ENCODE results near the gene GPC5. TPM values are rescaled to one million over a fixed set of nuclear protein-coding genes. Genes with fewer than 3 reads are reported as not detected.
"Not testable (repeated sequence)": the region's sequence is repeated elsewhere in the genome, so short reads cannot be mapped to it uniquely, and the experiment has no call there.

Gene GPC5
- total and polyA plus RNA-seq, 2 of the 13 experiments (the other 11 are each of a cell fraction or from before 2014, with no cell fraction given): 0.02 to 0.07 TPM

GRCh38 chr13:91352891-91353290 lies 45.5 kb upstream of the GPC5 start:
- H2AFZ ChIP-seq (ENCODE audit: low read length); in situ Hi-C loops (cut with HindIII; ENCODE audit: extremely low pct_ligation_motif_present, low pct_unique_long_range_greater_than_20kb); H3K9ac ChIP-seq (ENCODE audit: insufficient read depth, low read depth, low read length); intact Hi-C loops (cut with micrococcal nuclease; ENCODE audit: unreplicated experiment); DNase-seq (ENCODE audit: low spot score); H3K9me3 ChIP-seq (ENCODE audit: low read length); BruUV-seq (replicated peaks); H3K4me2 ChIP-seq (ENCODE audit: low read depth, low read length); H3K27ac ChIP-seq (ENCODE audit: extremely low read length, insufficient read depth, low read length); H3K27me3 ChIP-seq (ENCODE audit: control insufficient read depth in 1 of 2, insufficient read depth in 2 of 2, low read length in 2 of 2); H3K4me3 ChIP-seq (replicated peaks in 1 of 3; ENCODE audit: insufficient read depth in 1 of 3, low read depth in 2 of 3, low read length in 3 of 3); ATAC-seq; CTCF ChIA-PET (ENCODE audit: low intra/inter-chr PET ratio, low total read pairs); POLR2A ChIA-PET; FAIRE-seq: not testable (repeated sequence)
- Histone ChIP-seq H3K36me3 (replicated peaks in 1 of 2; ENCODE audit: control insufficient read depth in 1 of 2, insufficient read depth in 2 of 2, low read length in 2 of 2) (peaks cover 9 to 66% of the 10 kb centered on the region in 2 experiments; a peak in 4 of 5 replicates), H3K79me2 (ENCODE audit: insufficient read depth, low read length) (peaks cover 46% of the 10 kb centered on the region), H3K4me1 (ENCODE audit: insufficient read depth, low read length) (peaks cover 82% of the 10 kb centered on the region), H4K20me1 (ENCODE audit: insufficient read depth, low read length) (peaks cover 80% of the 10 kb centered on the region)
- 81% methylated on average over 7 of the region's 7 CpGs for WGBS (ENCODE audit: low lambda C conversion rate)
- 0 out of 2 replicates have a peak, but pooled peaks have one; percentile 26 for TF ChIP-seq MBD4 (IDR thresholded peaks at IDR 0.05; ENCODE audit: borderline replicate concordance, low read length)
- TF ChIP-seq RBM22 (optimal IDR thresholded peaks at IDR 0.05; ENCODE audit: low read length): peak; percentile 24

GRCh38 chr13:91353494-91353893 lies 44.9 kb upstream of the GPC5 start:
- Histone ChIP-seq H3K4me3 (replicated peaks in 1 of 3; ENCODE audit: insufficient read depth in 1 of 3, low read depth in 2 of 3, low read length in 3 of 3) (no peak overlapping the region), H4K20me1 (ENCODE audit: insufficient read depth, low read length) (peaks cover 80% of the 10 kb centered on the region), H3K36me3 (replicated peaks in 1 of 2; ENCODE audit: control insufficient read depth in 1 of 2, insufficient read depth in 2 of 2, low read length in 2 of 2) (peaks cover 9 to 66% of the 10 kb centered on the region in 2 experiments), H2AFZ (ENCODE audit: low read length) (no peak overlapping the region), H3K9ac (ENCODE audit: insufficient read depth, low read depth, low read length) (no peak overlapping the region), H3K27ac (ENCODE audit: extremely low read length, insufficient read depth, low read length) (no peak overlapping the region), H3K4me2 (ENCODE audit: low read depth, low read length) (no peak overlapping the region), H3K9me3 (ENCODE audit: low read length) (no peaks in the 10 kb centered on the region), H3K4me1 (ENCODE audit: insufficient read depth, low read length) (peaks cover 88% of the 10 kb centered on the region), H3K27me3 (ENCODE audit: control insufficient read depth in 1 of 2, insufficient read depth in 2 of 2, low read length in 2 of 2) (no peaks in the 10 kb centered on the region), H3K79me2 (ENCODE audit: insufficient read depth, low read length) (peaks cover 43% of the 10 kb centered on the region)
- BruUV-seq (replicated peaks): no TSS peak
- TF ChIP-seq BCL6 (CRISPR knock-in tag; IDR thresholded peaks at IDR 0.05): 0 out of 2 replicates have a peak, but pooled peaks have one; percentile 19
- TF ChIP-seq FOXK2 (IDR thresholded peaks at IDR 0.05): no peak
- WGBS (ENCODE audit: low lambda C conversion rate): 10% methylated on average over 1 of the region's 1 CpG
- FAIRE-seq (no peak), ATAC-seq (no peak), DNase-seq (ENCODE audit: low spot score) (no peak)
- ChIA-PET CTCF (ENCODE audit: low intra/inter-chr PET ratio, low total read pairs) (no interaction called here), POLR2A (no interaction called here)
- intact Hi-C loops (cut with micrococcal nuclease; ENCODE audit: unreplicated experiment) (no loop called here), in situ Hi-C loops (cut with HindIII; ENCODE audit: extremely low pct_ligation_motif_present, low pct_unique_long_range_greater_than_20kb) (no loop called here)

All from HepG2 (cell line).